ENCODE data around the gene GABRB2. TPM values are rescaled to one million over a fixed set of nuclear protein-coding genes. Genes with fewer than 3 reads are reported as not detected.
"Not testable (repeated sequence)": the region's sequence is repeated elsewhere in the genome, so short reads cannot be mapped to it uniquely, and the experiment has no call there.

Gene GABRB2
- polyA plus RNA-seq, 1 donor from 2014 or later = not detected

GRCh38 chr5:161311965-161312364 is 234.6 kb downstream of the GABRB2 start:
- Mint-ChIP-seq H3K4me3 (no peak overlapping the region), H3K4me1 (no peaks in the 10 kb centered on the region), H3K27ac (no peak overlapping the region), H3K9me3 (peaks cover 3 to 11% (median 5%) of the 10 kb centered on the region in 3 donors), H3K36me3 (no peaks in the 10 kb centered on the region), H3K27me3 (no peaks in the 10 kb centered on the region)

GRCh38 chr5:161311146-161311708 is 235.3 kb downstream of the GABRB2 start:
- Mint-ChIP-seq H3K4me1 (no peaks in the 10 kb centered on the region), H3K4me3 (no peak overlapping the region), H3K9me3 (peaks cover 1 to 11% (median 5%) of the 10 kb centered on the region in 3 donors), H3K27ac (no peak overlapping the region), H3K36me3 (no peaks in the 10 kb centered on the region), H3K27me3 (no peaks in the 10 kb centered on the region)

DNA sequence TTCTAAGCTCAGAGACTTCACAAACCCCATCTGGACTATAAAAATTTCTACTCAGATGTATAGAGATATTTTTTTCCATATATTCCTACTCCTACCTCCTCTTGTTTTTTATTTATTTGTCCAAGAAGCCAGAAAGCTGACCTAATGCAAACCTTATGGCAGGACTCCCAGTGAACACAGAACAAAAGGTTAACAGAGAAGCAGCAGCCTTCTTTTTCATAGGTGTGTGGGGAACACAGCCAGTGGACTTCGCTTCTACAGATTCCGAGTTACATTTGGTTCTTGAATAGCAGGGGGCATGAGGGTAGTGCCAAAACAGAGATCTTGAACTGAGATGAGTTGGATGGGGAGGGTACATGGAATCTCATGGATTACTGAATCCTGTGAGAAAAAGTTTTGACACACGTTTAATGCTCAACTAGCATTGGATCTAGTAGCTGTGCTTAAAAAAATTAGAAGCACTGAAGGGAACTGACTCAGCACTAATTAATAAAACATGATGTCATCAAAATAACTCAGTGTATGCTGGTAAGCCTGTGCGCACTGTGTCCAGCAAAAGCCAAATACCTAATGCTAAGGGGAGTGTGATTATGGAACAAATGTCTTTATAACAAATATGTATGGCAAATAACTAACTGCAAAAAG is 240.1 kb downstream of the GABRB2 start:
- Mint-ChIP-seq H3K36me3 (no peaks in the 10 kb centered on the region), H3K4me1 (no peaks in the 10 kb centered on the region), H3K27me3 (no peaks in the 10 kb centered on the region), H3K27ac (no peak overlapping the region), H3K4me3 (no peak overlapping the region), H3K9me3 (peaks cover 1 to 9% (median 5%) of the 10 kb centered on the region in 3 donors)

- Mint-ChIP-seq H3K4me3 (no peak overlapping the region), H3K27me3 (no peaks in the 10 kb centered on the region), H3K27ac (no peak overlapping the region), H3K4me1 (no peaks in the 10 kb centered on the region), H3K36me3 (no peaks in the 10 kb centered on the region), H3K9me3 (peaks cover 1 to 9% (median 5%) of the 10 kb centered on the region in 3 donors)
These were observed 240.9 kb downstream of the GABRB2 start for GRCh38 chr5:161305601-161306000.

GRCh38 chr5:161302559-161302958 is 244.0 kb downstream of the GABRB2 start:
- H3K9me3 Mint-ChIP-seq = peaks cover 0 to 2% (median 0%) of the 10 kb centered on the region in 3 donors
- H3K4me3 Mint-ChIP-seq = no peak overlapping the region
- no peaks in the 10 kb centered on the region for H3K36me3 Mint-ChIP-seq
- no peaks in the 10 kb centered on the region for H3K27me3 Mint-ChIP-seq
- H3K4me1 Mint-ChIP-seq = no peaks in the 10 kb centered on the region
- no peak overlapping the region for H3K27ac Mint-ChIP-seq

- Mint-ChIP-seq H3K9me3 (peaks cover 0 to 2% (median 0%) of the 10 kb centered on the region in 3 donors), H3K27ac (no peak overlapping the region), H3K4me1 (no peaks in the 10 kb centered on the region), H3K4me3 (peak overlapping the region in 1 of 4 donors; percentile 28), H3K27me3 (no peaks in the 10 kb centered on the region), H3K36me3 (no peaks in the 10 kb centered on the region)
These were observed 244.9 kb downstream of the GABRB2 start for GRCh38 chr5:161301586-161301985.

- Mint-ChIP-seq H3K4me3 (no peak overlapping the region), H3K27ac (no peak overlapping the region), H3K4me1 (no peaks in the 10 kb centered on the region), H3K36me3 (no peaks in the 10 kb centered on the region), H3K9me3 (peaks cover 0 to 2% (median 0%) of the 10 kb centered on the region in 3 donors), H3K27me3 (no peaks in the 10 kb centered on the region)
These were observed 247.5 kb downstream of the GABRB2 start for GRCh38 chr5:161299053-161299452.

DNA sequence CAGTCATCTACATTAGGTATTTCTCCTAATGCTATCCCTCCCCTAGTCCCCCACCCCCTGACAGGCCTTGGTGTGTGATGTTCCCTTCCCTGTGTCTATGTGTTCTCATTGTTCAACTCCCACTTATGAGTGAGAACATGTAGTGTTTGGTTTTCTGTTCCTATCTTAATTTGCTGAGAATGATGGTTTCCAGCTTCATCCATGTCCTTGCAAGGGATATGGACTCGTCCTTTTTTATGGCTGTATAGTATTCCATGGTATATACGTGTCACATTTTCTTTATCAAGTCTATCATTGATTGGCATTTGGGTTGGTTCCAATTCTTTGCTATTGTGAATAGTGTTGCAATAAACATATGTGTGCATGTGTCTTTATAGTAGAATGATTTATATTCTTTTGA is 249.1 kb downstream of the GABRB2 start:
- not testable (repeated sequence) for H3K27ac Mint-ChIP-seq, H3K4me1 Mint-ChIP-seq, H3K27me3 Mint-ChIP-seq, H3K36me3 Mint-ChIP-seq, H3K9me3 Mint-ChIP-seq, H3K4me3 Mint-ChIP-seq

DNA sequence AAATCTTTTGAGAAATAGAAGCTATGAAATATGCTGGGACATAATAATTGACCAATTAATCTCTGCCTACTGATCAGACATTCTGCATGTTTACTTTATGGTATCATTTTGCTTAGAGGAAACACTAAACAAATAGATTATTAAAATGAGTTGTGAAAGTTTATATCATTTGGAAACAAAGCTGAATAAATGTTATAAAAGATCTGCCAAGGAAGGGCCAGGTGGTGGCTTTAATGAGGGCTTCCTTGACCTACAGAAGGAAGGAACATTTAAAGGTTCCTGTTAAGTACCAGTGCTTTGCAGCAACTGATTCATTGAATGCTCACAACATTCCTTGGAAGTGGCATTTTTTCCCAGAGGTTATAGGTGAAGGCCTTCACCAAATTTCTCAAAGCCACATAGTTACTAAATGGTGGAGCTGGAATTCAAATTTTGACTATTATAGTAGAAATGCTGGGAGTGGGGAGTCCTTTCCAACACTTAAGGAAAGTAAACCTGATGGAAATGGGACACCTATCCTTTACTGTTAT is 250.7 kb downstream of the GABRB2 start:
- H3K36me3 Mint-ChIP-seq = no peaks in the 10 kb centered on the region
- H3K27ac Mint-ChIP-seq = no peak overlapping the region
- no peak overlapping the region for H3K4me3 Mint-ChIP-seq
- H3K27me3 Mint-ChIP-seq = no peaks in the 10 kb centered on the region
- H3K4me1 Mint-ChIP-seq = no peaks in the 10 kb centered on the region
- H3K9me3 Mint-ChIP-seq = peaks cover 0 to 2% (median 0%) of the 10 kb centered on the region in 3 donors

GRCh38 chr5:161288071-161288470 is 258.5 kb downstream of the GABRB2 start:
- Mint-ChIP-seq H3K4me3 (no peak overlapping the region), H3K4me1 (peaks cover 0 to 3% (median 0%) of the 10 kb centered on the region in 3 donors), H3K27ac (no peak overlapping the region), H3K27me3 (peaks cover 2% of the 10 kb centered on the region), H3K36me3 (no peaks in the 10 kb centered on the region), H3K9me3 (peaks cover 0 to 4% (median 0%) of the 10 kb centered on the region in 3 donors)

DNA sequence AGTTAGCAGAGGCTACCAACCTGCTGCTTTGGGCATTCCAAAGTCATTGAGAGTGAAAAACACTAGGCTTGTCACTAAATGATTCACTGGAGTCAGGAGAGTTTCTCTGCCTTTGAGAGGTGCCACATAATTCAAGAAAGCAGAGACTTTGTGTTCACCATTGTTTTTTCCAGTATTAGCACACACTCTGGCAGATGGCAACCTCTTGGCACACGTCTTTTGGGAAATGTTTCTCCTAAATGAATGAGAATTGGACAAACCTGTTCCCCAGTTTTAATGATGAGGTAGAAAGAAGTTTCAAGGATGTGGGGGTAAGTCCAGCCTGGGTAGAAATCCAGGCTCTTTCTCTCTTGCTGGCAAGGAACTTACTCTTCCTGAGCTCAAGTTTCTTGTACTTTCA is 259.1 kb downstream of the GABRB2 start:
- peaks cover 0 to 3% (median 0%) of the 10 kb centered on the region in 3 donors for H3K4me1 Mint-ChIP-seq
- H3K27me3 Mint-ChIP-seq = peaks cover 2% of the 10 kb centered on the region
- H3K4me3 Mint-ChIP-seq = no peak overlapping the region
- peaks cover 0 to 4% (median 2%) of the 10 kb centered on the region in 3 donors for H3K9me3 Mint-ChIP-seq
- no peaks in the 10 kb centered on the region for H3K36me3 Mint-ChIP-seq
- H3K27ac Mint-ChIP-seq = no peak overlapping the region

- Mint-ChIP-seq H3K27ac (no peak overlapping the region), H3K4me1 (peaks cover 0 to 3% (median 0%) of the 10 kb centered on the region in 3 donors), H3K36me3 (no peaks in the 10 kb centered on the region), H3K27me3 (peaks cover 2% of the 10 kb centered on the region), H3K4me3 (no peak overlapping the region), H3K9me3 (peaks cover 0 to 5% (median 4%) of the 10 kb centered on the region in 3 donors)
These were observed 260.4 kb downstream of the GABRB2 start for GRCh38 chr5:161286066-161286655.

GRCh38 chr5:161284445-161284844 is 262.1 kb downstream of the GABRB2 start:
- H3K4me3 Mint-ChIP-seq = no peak overlapping the region
- peaks cover 1 to 5% (median 3%) of the 10 kb centered on the region in 3 donors for H3K9me3 Mint-ChIP-seq
- H3K27ac Mint-ChIP-seq = peak overlapping the region in 1 of 3 donors; percentile 11
- H3K36me3 Mint-ChIP-seq = no peaks in the 10 kb centered on the region
- H3K27me3 Mint-ChIP-seq = peaks cover 2% of the 10 kb centered on the region
- H3K4me1 Mint-ChIP-seq = peaks cover 0 to 3% (median 0%) of the 10 kb centered on the region in 3 donors

DNA sequence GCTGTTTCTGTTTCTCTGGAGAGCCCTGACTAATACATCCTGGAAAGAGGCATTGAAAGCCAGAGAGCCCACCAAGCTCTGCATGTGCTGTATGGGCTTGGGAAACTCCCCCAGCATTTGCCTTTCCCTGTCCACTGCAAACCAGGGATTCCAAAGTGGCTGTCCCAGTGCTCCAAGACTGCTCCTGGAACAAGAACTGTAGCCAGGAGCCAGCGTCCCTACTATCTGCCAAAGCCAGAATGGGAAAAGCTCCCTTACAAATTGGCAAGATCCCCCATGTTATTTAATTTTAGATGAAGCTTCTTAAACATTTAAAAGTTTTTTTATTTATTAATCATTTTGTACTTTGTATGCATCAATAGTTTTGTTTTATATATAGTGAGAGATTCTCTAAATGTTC is 263.2 kb downstream of the GABRB2 start:
- H3K4me1 Mint-ChIP-seq = peaks cover 0 to 3% (median 0%) of the 10 kb centered on the region in 3 donors
- H3K4me3 Mint-ChIP-seq = no peak overlapping the region
- H3K27me3 Mint-ChIP-seq = peaks cover 2% of the 10 kb centered on the region
- H3K36me3 Mint-ChIP-seq = no peaks in the 10 kb centered on the region
- H3K27ac Mint-ChIP-seq = no peak overlapping the region
- H3K9me3 Mint-ChIP-seq = peaks cover 1 to 5% (median 5%) of the 10 kb centered on the region in 3 donors

Measured in IgD-negative memory B cell (primary cell).